AG08396 (cell line): ENCODE results near the gene CISH.
A peak's percentile ranks its signal among the peaks of the same experiment; 100 is the strongest.

ENCODE experiments used
- DNase-seq: peaks from one replicate; pipeline ENCODE4 v3.0.0; 2012; ENCODE audit warnings: low spot score, mixed read lengths

The CISH gene

DNA sequence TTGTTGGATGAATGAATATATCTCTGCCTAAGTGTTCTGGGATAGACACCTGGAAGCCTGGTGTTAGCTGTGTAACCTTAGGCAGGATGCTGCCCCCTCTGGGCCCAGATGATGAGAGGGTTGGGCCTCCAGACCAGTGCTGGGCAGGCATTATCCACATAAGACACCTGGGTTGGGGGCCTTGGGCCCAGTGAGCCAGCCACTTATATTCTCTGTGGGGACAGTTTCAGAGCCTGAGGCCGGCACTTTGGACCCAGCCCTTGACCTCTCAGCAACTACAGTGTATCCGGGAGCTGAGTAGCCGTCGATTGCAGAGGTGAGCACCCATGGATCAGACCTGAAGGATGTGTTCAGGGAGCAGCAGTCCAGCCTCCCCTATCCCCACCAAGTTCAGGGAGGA lies 40.1 kb downstream of the CISH start:
- DNase-seq = no peak

DNA sequence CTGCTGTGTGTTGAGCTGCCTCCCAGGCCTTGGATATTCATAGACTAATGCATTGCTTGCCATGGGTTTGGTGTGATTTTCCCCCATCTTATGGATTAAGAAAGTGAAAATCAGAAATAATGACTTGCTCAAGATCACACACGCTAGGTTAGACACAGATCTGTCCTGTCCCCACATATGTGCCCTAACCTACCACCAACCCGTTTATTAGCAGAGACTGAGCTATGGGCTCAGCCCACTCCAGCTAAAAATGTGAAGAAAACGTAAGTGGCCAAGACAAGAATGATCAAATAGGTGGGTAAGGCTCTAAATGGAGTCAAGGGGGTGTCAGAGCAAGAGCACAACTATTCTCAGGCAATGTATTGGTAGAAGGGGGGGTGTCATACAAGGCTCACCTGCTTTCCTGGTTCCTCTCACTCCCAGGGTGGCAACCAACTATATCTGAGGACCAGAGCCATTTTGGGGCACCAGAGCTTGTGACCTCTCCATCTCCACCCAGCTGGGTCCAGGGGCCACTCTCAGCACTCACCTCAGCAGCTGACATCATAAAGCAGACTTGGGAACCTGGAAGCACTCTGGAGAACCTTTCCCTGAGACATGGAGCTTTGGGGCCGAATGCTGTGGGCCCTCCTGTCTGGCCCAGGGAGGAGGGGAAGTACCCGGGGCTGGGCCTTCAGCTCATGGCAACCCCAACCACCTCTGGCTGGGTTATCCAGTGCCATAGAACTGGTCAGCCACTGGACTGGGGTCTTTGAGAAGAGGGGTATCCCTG lies 40.9 kb downstream of the CISH start:
- DNase-seq = no peak

DNA sequence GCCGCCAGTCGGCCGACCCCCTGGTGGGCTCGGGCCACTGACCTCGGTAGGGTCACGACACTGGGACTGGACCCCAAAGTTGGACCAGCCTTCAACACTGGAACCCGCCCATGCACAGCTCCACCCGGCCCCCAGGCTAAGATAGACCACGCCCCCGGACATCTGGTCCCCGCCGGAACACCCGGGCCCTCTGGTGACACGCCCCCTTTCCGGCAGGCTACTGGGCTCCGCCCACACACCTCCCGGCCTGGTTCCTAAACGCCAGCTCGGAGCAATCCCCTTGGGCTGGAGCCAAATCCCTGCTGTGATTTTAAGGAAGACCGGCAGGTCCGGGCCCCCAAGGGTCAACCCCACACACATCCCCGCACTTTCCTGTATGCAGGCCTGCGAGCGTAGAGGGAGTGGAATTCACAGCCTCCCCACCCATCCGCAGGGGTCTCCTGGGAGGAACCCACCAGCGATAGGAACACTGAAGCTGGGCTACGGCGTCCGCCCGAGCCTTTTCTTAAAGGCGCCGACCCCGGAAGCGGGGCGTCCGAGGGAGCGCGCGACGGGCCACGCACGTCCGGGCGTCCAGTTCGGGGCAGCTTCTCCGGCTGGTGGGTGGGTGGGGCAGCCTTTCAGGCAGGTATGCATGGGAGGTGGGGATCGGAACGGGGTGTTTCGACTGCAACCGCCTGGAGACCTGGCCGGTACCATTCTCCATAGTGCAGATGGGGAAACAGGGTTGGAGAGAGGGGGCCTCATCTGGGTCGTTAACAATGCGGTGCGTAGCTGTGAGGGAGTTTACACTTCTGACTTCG lies 42.4 kb downstream of the CISH start, which contains the start of gene HEMK1:
TSS of gene HEMK1 (plus strand) at position 576 of the 803 bp plus-strand sequence. CDS start 1,583 bp downstream, outside the sequence.
- peak; percentile 99 for DNase-seq

DNA sequence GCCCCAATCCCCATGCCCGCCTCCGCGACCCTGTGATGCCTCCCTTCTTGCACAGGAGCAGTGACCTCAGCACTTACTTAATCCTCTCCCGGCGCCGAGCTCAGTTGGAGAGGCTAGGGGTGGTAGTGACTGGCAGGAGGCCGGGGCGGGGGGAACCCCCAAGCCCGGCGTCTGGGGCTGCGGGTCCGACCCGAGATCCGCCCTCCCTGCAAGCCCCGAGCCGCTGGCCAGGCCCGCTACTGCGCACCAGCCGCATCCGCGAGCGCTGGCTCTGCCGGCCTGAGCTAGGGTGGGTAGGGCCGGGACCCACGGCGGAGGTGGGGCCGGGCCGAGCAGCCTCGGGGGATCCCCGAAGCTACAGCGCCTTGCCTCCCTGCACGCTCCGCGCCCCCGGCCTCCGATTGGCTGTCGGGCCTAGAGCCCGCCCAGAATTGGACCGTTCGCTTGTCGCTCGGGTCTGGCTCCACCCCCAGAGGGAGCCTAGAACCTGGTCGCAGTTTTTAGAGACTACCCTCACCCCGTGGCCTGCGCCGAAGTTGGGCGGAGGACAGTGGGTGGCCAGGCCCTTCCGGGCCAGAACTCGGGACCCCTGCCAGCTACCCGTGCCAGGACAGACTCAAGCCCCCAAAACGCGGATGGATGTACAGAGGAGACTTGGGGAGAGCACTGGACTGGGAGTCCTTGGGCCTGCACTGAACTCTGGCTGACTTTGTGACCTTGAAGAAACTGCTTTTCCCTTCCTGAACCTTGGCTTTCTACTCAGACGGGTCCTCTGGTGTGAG lies 44.0 kb downstream of the CISH start, which contains the start of gene C3orf18:
TSS of gene C3orf18 (minus strand) at position 362 of the 782 bp plus-strand sequence. CDS start 2,048 bp downstream, outside the sequence.
- DNase-seq = peak; percentile 98

DNA sequence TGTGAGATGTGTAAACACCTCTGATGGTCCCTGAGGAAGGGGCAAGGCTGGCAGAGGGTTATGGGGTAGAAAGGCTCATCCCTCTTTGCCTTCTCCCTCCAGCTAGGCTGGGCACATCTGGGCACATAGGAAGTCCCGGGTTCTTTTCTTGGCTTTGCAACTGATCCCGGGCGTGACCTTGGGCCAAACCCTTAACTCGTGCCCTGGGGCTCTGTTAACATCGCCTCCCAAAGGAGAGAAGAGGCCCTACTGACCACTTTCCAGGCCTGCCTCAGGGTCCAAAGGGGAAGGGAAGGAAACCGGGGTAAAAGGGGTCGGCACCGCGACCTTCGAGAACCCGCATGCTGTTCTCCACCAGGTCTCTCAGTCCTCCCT lies 44.6 kb downstream of the CISH start:
- DNase-seq = peak; percentile 24

DNA sequence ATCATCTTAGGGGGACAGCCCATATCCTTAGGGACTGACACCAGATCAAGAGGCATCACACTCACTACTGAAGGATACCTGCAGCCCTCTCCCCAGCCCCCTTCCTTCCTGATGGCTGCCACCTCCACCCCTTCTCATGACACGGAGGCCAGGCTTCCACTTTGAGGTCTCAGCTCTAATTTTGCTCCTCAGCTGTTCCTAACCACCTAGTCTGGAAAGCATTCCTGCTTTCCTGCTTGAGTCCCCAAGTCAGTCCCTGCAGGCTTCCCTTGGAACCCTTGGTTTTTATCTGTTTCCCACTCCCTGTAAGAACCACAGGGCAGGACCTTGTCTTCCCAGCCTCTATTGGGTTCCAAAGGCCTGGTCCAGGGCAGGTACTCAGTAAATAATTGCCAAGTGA lies 47.3 kb downstream of the CISH start:
- DNase-seq = no peak

DNA sequence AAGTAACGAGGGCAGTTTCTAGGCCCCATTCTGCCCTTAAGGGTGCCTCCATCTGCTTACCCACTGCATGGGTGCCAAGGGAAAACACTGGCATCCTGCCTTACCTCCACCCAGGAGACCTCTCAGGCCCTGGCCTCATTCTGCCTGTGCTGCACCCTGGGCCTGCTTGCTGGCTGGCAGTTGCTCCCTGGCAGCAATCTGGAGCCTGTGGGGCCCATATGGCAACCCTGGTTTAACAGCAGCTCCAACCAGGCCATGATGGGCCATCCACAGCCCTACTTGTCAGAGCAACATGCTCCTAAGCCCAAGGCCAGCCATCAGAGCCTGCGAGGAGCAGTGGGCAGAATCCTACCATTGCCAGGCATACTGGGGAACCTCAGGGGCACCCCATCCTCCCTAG lies 47.7 kb downstream of the CISH start:
- DNase-seq = no peak

DNA sequence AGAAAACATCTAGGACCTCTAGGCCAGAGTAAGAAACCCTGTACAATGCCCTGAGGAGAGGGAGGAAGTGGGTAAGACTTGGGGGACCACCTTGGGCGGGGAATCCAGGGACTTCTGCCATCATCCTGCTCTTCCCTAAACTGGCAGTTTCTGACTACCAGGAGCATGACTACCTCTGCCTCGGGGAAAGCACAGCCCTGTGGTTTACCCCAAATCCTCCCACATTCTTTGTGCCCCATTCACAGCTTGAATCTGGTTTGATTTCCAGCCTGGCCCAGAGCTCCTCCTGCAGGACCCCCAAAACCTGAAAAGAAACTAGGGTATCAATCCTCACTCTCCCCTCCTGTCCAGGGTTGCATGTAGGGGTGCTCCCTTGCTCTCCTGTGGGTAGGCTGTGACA lies 48.7 kb downstream of the CISH start:
- peak; percentile 79 for DNase-seq

DNA sequence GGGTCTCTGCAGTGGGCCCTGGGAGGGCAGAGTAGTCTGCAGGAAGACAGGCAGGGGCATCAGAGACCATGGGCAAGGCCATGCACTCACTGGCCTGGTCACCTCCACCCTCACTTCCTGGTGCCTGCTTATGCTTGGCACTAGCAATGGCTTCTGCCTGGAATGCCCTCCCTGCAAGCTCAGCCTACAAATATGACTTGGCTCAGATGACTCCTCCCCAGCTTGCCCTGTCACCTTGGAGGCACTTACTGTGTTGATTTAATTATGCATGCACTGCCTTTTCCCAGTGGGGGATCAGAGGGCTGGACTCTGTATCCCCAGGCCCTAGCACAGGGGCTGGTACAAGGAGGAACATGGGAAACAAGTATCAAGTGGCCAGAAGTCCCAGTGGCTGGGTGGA lies 51.9 kb downstream of the CISH start:
- DNase-seq = no peak

DNA sequence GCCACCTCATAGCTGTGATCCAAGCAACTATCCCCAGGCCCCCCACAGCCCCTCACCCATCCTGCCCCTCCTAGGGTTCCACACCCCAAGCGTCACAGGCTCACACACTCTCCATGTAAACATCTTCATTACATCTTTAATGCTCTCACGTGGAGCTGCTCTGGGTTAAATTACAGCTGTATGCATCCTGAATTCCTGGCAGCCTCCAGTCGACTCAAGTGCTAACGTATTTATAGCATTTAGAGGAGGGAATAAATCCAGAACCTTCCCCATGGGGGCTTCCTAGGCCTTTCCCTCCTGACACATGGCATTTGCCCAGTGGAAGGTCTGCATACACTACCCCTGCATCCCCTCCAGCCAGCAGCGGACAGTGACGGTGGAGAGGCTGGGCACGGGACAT lies 53.7 kb downstream of the CISH start:
- no peak for DNase-seq

DNA sequence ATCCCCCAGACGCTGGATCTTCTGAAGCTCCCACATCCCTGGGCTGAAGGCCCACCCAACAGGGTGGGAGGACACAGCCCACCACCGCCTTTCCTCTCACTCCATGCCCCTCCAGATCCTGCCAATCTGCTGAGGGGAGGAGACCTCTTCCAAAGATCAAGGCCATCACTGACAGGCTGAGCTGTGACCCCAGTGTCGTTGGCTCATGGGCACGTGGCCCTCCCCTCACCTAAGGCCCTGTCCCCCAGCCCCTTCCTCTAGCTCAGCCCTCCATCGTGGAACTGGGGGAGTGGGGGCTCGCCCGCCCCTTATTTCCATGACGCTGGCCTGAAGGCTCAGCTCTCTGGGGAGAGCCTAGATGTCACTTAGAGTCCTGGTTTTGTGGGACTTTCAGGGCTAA lies 54.5 kb downstream of the CISH start:
- no peak for DNase-seq
